HepG2 (cell line): ENCODE measurements around the gene PSMD6. TPM values are rescaled to one million over a fixed set of nuclear protein-coding genes. Genes with fewer than 3 reads are reported as not detected.

Experiments used
- ATAC-seq: fragments of 200-7000 bp; cut with Tn5 transposase; 3 replicates; pipeline ENCODE4 v1.9.1; 2020; ENCODE audit warnings: mild to moderate bottlenecking, moderate library complexity
- BruUV-seq: library from RNA; stranded (reverse); fragments of 400-500 nt; replicated peaks from 2 replicates; lab custom pipeline; 2021; lab: Mats Ljungman, UMichigan
- CTCF ChIA-PET: fragments of 300-600 bp; formaldehyde crosslinking; extraction: SDS; loops from one replicate; lab custom pipeline; 2021; ENCODE audit warnings: low total read pairs, inconsistent platforms, low intra/inter-chr PET ratio; lab: Yijun Ruan, JAX
- POLR2A ChIA-PET: fragments of 350-600 bp; sonication (Branson Sonifier 250); formaldehyde crosslinking; loops from one replicate; lab custom pipeline; 2020; ENCODE audit warnings: antibody characterized with exemption, inconsistent platforms; lab: Yijun Ruan, JAX
- DNase-seq: peaks from one replicate; pipeline ENCODE4 v3.0.0-alpha.2; 2015; ENCODE audit warnings: low spot score
- FAIRE-seq: peaks from 3 replicates; lab custom pipeline; 2011; peaks lifted over from hg19 to GRCh38; lab: Jason Lieb, UNC
- H2AFZ ChIP-seq: one replicate; pipeline ENCODE4 v1.6.1; 2011; ENCODE audit warnings: low read length, inconsistent platforms
- H3K27ac ChIP-seq: fragments of 300-600 bp; 3 replicates; pipeline ENCODE4 v1.8.0; 2011; ENCODE audit warnings: mixed run types, mild to moderate bottlenecking, mixed read lengths, low read length, inconsistent platforms; ENCODE audit not compliant: insufficient read depth; ENCODE audit errors: extremely low read length
- H3K27me3 ChIP-seq, 2 experiments: fragments of 200-600 bp in 1 of 2; 2 replicates in 1 of 2; 3 replicates in 1 of 2; pipeline versions ENCODE4 v1.6.0 to v1.8.0; 2011; ENCODE audit warnings: low read length in 2 of 2, mild to moderate bottlenecking in 2 of 2, moderate library complexity in 2 of 2, inconsistent platforms in 1 of 2; ENCODE audit not compliant: insufficient read depth in 2 of 2, control insufficient read depth in 1 of 2
- H3K36me3 ChIP-seq, 2 experiments: fragments of 200-600 bp in 1 of 2; replicated peaks in 1 of 2; 2 replicates in 1 of 2; 3 replicates in 1 of 2; pipeline versions ENCODE4 v1.5.1 to v1.8.0; 2011; ENCODE audit warnings: low read length in 2 of 2, inconsistent platforms in 1 of 2; ENCODE audit not compliant: insufficient read depth in 2 of 2, control insufficient read depth in 1 of 2
- H3K4me1 ChIP-seq: 2 replicates; pipeline ENCODE4 v1.5.1; 2012; ENCODE audit warnings: low read length, inconsistent platforms; ENCODE audit not compliant: insufficient read depth
- H3K4me2 ChIP-seq: 2 replicates; pipeline ENCODE4 v1.6.0; 2011; ENCODE audit warnings: low read depth, low read length, inconsistent platforms
- H3K4me3 ChIP-seq, 3 experiments: fragments of 200-600 bp in 1 of 3; sonication (generic), shearing (Covaris generic) in 1 of 3; replicated peaks in 1 of 3; 2 replicates each; pipeline ENCODE4 v1.5.1; 2011 to 2016; ENCODE audit warnings: low read length in 3 of 3, inconsistent platforms in 2 of 3, low read depth in 2 of 3, mild to moderate bottlenecking in 2 of 3, control low read depth in 1 of 3, mixed read lengths in 1 of 3; ENCODE audit not compliant: insufficient read depth in 1 of 3
- H3K79me2 ChIP-seq: one replicate; pipeline ENCODE4 v1.6.1; 2011; ENCODE audit warnings: low read length, inconsistent platforms; ENCODE audit not compliant: insufficient read depth
- H3K9ac ChIP-seq: 2 replicates; pipeline ENCODE4 v1.6.0; 2011; ENCODE audit warnings: mild to moderate bottlenecking, low read depth, low read length, inconsistent platforms; ENCODE audit not compliant: insufficient read depth
- H3K9me3 ChIP-seq: 2 replicates; pipeline ENCODE4 v1.5.1; 2012; ENCODE audit warnings: mild to moderate bottlenecking, low read length
- H4K20me1 ChIP-seq: 2 replicates; pipeline ENCODE4 v1.6.0; 2011; ENCODE audit warnings: inconsistent platforms, mild to moderate bottlenecking, low read length, moderate library complexity; ENCODE audit not compliant: insufficient read depth
- GABPB1 ChIP-seq: IDR thresholded peaks from 2 replicates; pipeline ENCODE4 v1.6.1; 2016; ENCODE audit warnings: mild to moderate bottlenecking, missing genetic modification reagents, moderate library complexity, missing compliant biosample characterization
- KDM1A ChIP-seq: IDR thresholded peaks from 2 replicates; pipeline ENCODE4 v1.6.1; 2016; ENCODE audit warnings: missing compliant biosample characterization
- NFAT5 ChIP-seq: sonication (generic); formaldehyde crosslinking; IDR thresholded peaks from 2 replicates; pipeline ENCODE4 v1.4.0; 2020; ENCODE audit warnings: missing genetic modification reagents
- PLRG1 ChIP-seq: fragments of 450-650 bp; conservative IDR thresholded peaks from 2 replicates; pipeline ENCODE4 v1.6.1; 2016
- POGK ChIP-seq: sonication (generic); formaldehyde crosslinking; conservative IDR thresholded peaks from 2 replicates; pipeline ENCODE4 v1.8.0; 2022; ENCODE audit warnings: mild to moderate bottlenecking, moderate library complexity, missing genetic modification reagents
- POLR2A ChIP-seq, 2 experiments: IDR thresholded peaks; 2 replicates each; pipeline ENCODE4 v1.6.1; 2011; ENCODE audit warnings: low read depth in 2 of 2, low read length in 2 of 2, mild to moderate bottlenecking in 1 of 2, moderate library complexity in 1 of 2; ENCODE audit not compliant: insufficient read depth in 1 of 2
- POLR2AphosphoS5 ChIP-seq: IDR thresholded peaks from 2 replicates; pipeline ENCODE4 v1.6.1; 2012; ENCODE audit warnings: low read depth, low read length
- RBM22 ChIP-seq: fragments of 200-400 bp; formaldehyde crosslinking; optimal IDR thresholded peaks from 2 replicates; pipeline ENCODE3; 2017; ENCODE audit warnings: mild to moderate bottlenecking, low read length, moderate library complexity
- RFX3 ChIP-seq: IDR thresholded peaks from 2 replicates; pipeline ENCODE4 v1.6.1; 2016; ENCODE audit warnings: missing biosample characterization, missing genetic modification reagents
- SMAD1 ChIP-seq: sonication (generic); formaldehyde crosslinking; IDR thresholded peaks from 2 replicates; pipeline ENCODE4 v1.4.0; 2020; ENCODE audit warnings: missing genetic modification reagents, low read depth, mild to moderate bottlenecking, borderline replicate concordance
- TIGD3 ChIP-seq: sonication (generic); formaldehyde crosslinking; IDR thresholded peaks from 2 replicates; pipeline ENCODE4 v1.5.1; 2020; ENCODE audit warnings: mild to moderate bottlenecking, missing genetic modification reagents, borderline replicate concordance
- ZMAT5 ChIP-seq: sonication (generic); formaldehyde crosslinking; IDR thresholded peaks from 2 replicates; pipeline ENCODE4 v1.5.0; 2020; ENCODE audit warnings: mild to moderate bottlenecking, low read depth, missing genetic modification reagents, borderline replicate concordance
- ZNF34 ChIP-seq: sonication (generic); formaldehyde crosslinking; IDR thresholded peaks from 2 replicates; pipeline ENCODE4 v1.4.0; 2020; ENCODE audit warnings: mild to moderate bottlenecking, missing genetic modification reagents, borderline replicate concordance
- ZNF414 ChIP-seq: sonication (generic); formaldehyde crosslinking; IDR thresholded peaks from 2 replicates; pipeline ENCODE4 v1.5.0; 2020; ENCODE audit warnings: missing genetic modification reagents
- ZNF839 ChIP-seq: sonication (generic); formaldehyde crosslinking; IDR thresholded peaks from 2 replicates; pipeline ENCODE4 v1.4.0; 2020; ENCODE audit warnings: missing genetic modification reagents, mild to moderate bottlenecking, borderline replicate concordance
- ZSCAN25 ChIP-seq: sonication (generic); formaldehyde crosslinking; IDR thresholded peaks from 2 replicates; pipeline ENCODE4 v1.8.0; 2022; ENCODE audit warnings: mild to moderate bottlenecking, missing genetic modification reagents
- WGBS: methylation state at CpG from one replicate; pipeline ENCODE4 v1.1.6; 2017; ENCODE audit warnings: low lambda C conversion rate; 5-methylcytosine and 5-hydroxymethylcytosine counted together
- in situ Hi-C: cut with HindIII; loops from 2 replicates; pipeline ENCODE4 v1.10.0; 2017; ENCODE audit warnings: low pct_unique_long_range_greater_than_20kb; ENCODE audit not compliant: extremely low pct_ligation_motif_present
- intact Hi-C: fragments of 100-400 bp; cut with micrococcal nuclease; formaldehyde crosslinking; loops from one replicate; pipeline ENCODE4 v1.10.0; 2022; ENCODE audit not compliant: unreplicated experiment
- polyA plus RNA-seq, 8 experiments: library from polyadenylated mRNA; depleted of rRNA in 3 of 8; stranded (reverse) in 7 of 8; unstranded in 1 of 8; fragments of >200 nt; fragmentation: Illumina TruSeq in 4 of 8; extraction: Trizol in 4 of 8; gene quantifications; 2 replicates each; pipeline versions ENCODE4 v1.2.1 to v1.2.3, GENCODE V29; 2011 to 2016; ENCODE audit warnings: low read depth in 4 of 8, missing spikeins in 1 of 8, mixed read lengths in 1 of 8; ENCODE audit not compliant: insufficient read depth in 1 of 8
- total RNA-seq, 5 experiments: library from RNA; depleted of rRNA; stranded (reverse); fragments of >200 nt; fragmentation: Illumina TruSeq; extraction: Trizol; gene quantifications; 2 replicates each; pipeline ENCODE4 v1.2.3, GENCODE V29; 2016; ENCODE audit warnings: low read depth in 1 of 5

Gene PSMD6
- total and polyA plus RNA-seq, 2 of the 13 experiments (the other 11 are each of a cell fraction or from before 2014, with no cell fraction given): 36.8 to 117 TPM

- no TSS peak for BruUV-seq
- H3K36me3 ChIP-seq: peaks cover 18 to 55% of the 10 kb centered on the region in 2 experiments
- ChIA-PET CTCF (no interaction called here), POLR2A (no interaction called here)
- no peaks in the 10 kb centered on the region for H4K20me1 ChIP-seq
- no peaks in the 10 kb centered on the region for H3K9me3 ChIP-seq
- ATAC-seq: no peak
- in situ Hi-C loops (no loop called here), intact Hi-C loops (no loop called here)
- 90% methylated on average over 2 of the region's 8 CpGs for WGBS
- H3K9ac ChIP-seq: no peak overlapping the region
- H3K4me1 ChIP-seq: peaks cover 11% of the 10 kb centered on the region
- DNase-seq: no peak
- H3K4me2 ChIP-seq: no peak overlapping the region
- peaks cover 16% of the 10 kb centered on the region for H3K79me2 ChIP-seq
- H3K27ac ChIP-seq: no peak overlapping the region
- no peak overlapping the region for H3K4me3 ChIP-seq
- no peak for FAIRE-seq
- no peaks in the 10 kb centered on the region for H3K27me3 ChIP-seq
- H2AFZ ChIP-seq: no peak overlapping the region
- TF ChIP-seq SMAD1 (CRISPR knock-in tag) (no peak), RBM22 (no peak), POLR2AphosphoS5 (no peak), RFX3 (CRISPR knock-in tag) (no peak), ZNF34 (CRISPR knock-in tag) (no peak), TIGD3 (no peak), ZMAT5 (CRISPR knock-in tag) (no peak), POLR2A (IDR thresholded peaks at IDR 0.05; ENCODE audit: insufficient read depth in 1 of 2, low read depth in 2 of 2, low read length in 2 of 2) (no peak), POGK (CRISPR knock-in tag) (no peak), PLRG1 (no peak), ZNF839 (no peak), KDM1A (CRISPR knock-in tag) (no peak), ZNF414 (no peak), ZSCAN25 (CRISPR knock-in tag) (no peak), GABPB1 (CRISPR knock-in tag) (no peak), NFAT5 (CRISPR knock-in tag) (no peak)
Measured at GRCh38 chr3:63980830-63981498, 42.3 kb downstream of the PSMD6 start.
